ENCODE results near the gene ESRRB.

The ESRRB gene

DNA sequence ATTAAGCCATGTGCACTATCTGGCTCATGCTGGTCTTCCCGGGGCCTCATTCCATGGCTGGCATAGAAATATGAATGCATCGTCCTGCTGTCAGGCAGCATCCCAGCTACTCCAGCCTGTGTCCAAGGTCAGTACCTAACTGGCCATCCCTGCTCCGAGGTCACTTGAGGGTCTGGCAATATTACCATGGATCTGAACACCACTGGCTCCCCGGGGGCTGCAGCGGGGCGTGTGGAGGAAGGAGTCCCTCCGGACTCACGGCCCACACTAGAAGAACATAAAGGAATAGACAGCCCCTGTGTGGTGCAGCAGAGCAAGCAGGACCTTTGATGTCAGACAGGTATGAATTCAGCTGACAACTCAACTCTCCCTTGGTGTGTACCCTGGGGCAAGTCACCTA lies 19.2 kb downstream of the ESRRB start:
- ChIA-PET CTCF (interaction anchor here (1.4 to 1.5 kb wide), 2 partner anchors 8 to 250 kb away, joined by 5 to 6 read pairs; no protein-coding TSS in a partner anchor), POLR2A (no interaction called here)
- Histone ChIP-seq H3K27ac (ENCODE audit: extremely low read depth, low read depth, low read length) (no peak overlapping the region), H3K4me1 (ENCODE audit: control insufficient read depth, insufficient read depth, low read length) (no peaks in the 10 kb centered on the region), H3K36me3 (ENCODE audit: control insufficient read depth in 2 of 2, insufficient read depth in 1 of 2, low read length in 2 of 2) (no peaks in the 10 kb centered on the region), H3K9me3 (ENCODE audit: control insufficient read depth, insufficient read depth, low read depth, low read length) (no peaks in the 10 kb centered on the region), H3K4me3 (ENCODE audit: low read depth, low read length) (no peak overlapping the region)
- TF ChIP-seq ZNF670 (tag by site-specific recombination; IDR thresholded peaks at IDR 0.05; ENCODE audit: low read depth) (no peak), SCRT2 (tag by site-specific recombination; IDR thresholded peaks at IDR 0.05) (no peak), SALL2 (tag by site-specific recombination; IDR thresholded peaks at IDR 0.05; ENCODE audit: borderline replicate concordance) (no peak), MEIS1 (CRISPR knock-in tag; IDR thresholded peaks at IDR 0.05; ENCODE audit: borderline replicate concordance) (no peak), ZNF174 (tag by site-specific recombination; IDR thresholded peaks at IDR 0.05) (no peak), ZNF24 (tag by site-specific recombination; IDR thresholded peaks at IDR 0.05) (no peak), OSR2 (tag by site-specific recombination; IDR thresholded peaks at IDR 0.05) (no peak), ZNF664 (tag by site-specific recombination; IDR thresholded peaks at IDR 0.05) (no peak), GLIS2 (tag by site-specific recombination; IDR thresholded peaks at IDR 0.05) (no peak), ZNF140 (tag by site-specific recombination; IDR thresholded peaks at IDR 0.05) (no peak), ZNF600 (tag by site-specific recombination; IDR thresholded peaks at IDR 0.05) (no peak), ZNF544 (tag by site-specific recombination; IDR thresholded peaks at IDR 0.05) (no peak), ZNF311 (tag by site-specific recombination; IDR thresholded peaks at IDR 0.05; ENCODE audit: borderline replicate concordance) (no peak), ZNF623 (tag by site-specific recombination; IDR thresholded peaks at IDR 0.05) (no peak), ZSCAN16 (tag by site-specific recombination; IDR thresholded peaks at IDR 0.05) (no peak), ZNF791 (tag by site-specific recombination; IDR thresholded peaks at IDR 0.05) (no peak), ZFHX2 (tag by site-specific recombination; conservative IDR thresholded peaks at IDR 0.05) (no peak)
- TF ChIP-seq, protein P1, sequence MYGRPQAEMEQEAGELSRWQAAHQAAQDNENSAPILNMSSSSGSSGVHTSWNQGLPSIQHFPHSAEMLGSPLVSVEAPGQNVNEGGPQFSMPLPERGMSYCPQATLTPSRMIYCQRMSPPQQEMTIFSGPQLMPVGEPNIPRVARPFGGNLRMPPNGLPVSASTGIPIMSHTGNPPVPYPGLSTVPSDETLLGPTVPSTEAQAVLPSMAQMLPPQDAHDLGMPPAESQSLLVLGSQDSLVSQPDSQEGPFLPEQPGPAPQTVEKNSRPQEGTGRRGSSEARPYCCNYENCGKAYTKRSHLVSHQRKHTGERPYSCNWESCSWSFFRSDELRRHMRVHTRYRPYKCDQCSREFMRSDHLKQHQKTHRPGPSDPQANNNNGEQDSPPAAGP (tag by site-specific recombination; IDR thresholded peaks at IDR 0.05) = no peak
- TF ChIP-seq, protein P2, sequence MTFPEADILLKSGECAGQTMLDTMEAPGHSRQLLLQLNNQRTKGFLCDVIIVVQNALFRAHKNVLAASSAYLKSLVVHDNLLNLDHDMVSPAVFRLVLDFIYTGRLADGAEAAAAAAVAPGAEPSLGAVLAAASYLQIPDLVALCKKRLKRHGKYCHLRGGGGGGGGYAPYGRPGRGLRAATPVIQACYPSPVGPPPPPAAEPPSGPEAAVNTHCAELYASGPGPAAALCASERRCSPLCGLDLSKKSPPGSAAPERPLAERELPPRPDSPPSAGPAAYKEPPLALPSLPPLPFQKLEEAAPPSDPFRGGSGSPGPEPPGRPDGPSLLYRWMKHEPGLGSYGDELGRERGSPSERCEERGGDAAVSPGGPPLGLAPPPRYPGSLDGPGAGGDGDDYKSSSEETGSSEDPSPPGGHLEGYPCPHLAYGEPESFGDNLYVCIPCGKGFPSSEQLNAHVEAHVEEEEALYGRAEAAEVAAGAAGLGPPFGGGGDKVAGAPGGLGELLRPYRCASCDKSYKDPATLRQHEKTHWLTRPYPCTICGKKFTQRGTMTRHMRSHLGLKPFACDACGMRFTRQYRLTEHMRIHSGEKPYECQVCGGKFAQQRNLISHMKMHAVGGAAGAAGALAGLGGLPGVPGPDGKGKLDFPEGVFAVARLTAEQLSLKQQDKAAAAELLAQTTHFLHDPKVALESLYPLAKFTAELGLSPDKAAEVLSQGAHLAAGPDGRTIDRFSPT (tag by site-specific recombination; IDR thresholded peaks at IDR 0.05) = no peak
- TF ChIP-seq, protein P3, sequence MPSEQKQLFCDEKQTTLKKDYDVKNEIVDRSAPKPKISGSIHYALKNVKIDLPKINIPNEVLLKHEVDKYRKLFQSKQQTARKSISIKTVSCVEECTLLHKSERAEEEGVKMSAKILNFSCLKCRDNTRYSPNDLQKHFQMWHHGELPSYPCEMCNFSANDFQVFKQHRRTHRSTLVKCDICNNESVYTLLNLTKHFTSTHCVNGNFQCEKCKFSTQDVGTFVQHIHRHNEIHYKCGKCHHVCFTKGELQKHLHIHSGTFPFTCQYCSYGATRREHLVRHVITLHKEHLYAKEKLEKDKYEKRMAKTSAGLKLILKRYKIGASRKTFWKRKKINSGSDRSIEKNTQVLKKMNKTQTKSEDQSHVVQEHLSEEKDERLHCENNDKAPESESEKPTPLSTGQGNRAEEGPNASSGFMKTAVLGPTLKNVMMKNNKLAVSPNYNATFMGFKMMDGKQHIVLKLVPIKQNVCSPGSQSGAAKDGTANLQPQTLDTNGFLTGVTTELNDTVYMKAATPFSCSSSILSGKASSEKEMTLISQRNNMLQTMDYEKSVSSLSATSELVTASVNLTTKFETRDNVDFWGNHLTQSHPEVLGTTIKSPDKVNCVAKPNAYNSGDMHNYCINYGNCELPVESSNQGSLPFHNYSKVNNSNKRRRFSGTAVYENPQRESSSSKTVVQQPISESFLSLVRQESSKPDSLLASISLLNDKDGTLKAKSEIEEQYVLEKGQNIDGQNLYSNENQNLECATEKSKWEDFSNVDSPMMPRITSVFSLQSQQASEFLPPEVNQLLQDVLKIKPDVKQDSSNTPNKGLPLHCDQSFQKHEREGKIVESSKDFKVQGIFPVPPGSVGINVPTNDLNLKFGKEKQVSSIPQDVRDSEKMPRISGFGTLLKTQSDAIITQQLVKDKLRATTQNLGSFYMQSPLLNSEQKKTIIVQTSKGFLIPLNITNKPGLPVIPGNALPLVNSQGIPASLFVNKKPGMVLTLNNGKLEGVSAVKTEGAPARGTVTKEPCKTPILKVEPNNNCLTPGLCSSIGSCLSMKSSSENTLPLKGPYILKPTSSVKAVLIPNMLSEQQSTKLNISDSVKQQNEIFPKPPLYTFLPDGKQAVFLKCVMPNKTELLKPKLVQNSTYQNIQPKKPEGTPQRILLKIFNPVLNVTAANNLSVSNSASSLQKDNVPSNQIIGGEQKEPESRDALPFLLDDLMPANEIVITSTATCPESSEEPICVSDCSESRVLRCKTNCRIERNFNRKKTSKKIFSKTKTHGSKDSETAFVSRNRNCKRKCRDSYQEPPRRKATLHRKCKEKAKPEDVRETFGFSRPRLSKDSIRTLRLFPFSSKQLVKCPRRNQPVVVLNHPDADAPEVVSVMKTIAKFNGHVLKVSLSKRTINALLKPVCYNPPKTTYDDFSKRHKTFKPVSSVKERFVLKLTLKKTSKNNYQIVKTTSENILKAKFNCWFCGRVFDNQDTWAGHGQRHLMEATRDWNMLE (tag by site-specific recombination; conservative IDR thresholded peaks at IDR 0.05; ENCODE audit: low read depth) = no peak
